HEK293T (cell line): ENCODE data around the gene SETD2.
"Not testable (repeated sequence)": the region's sequence is repeated elsewhere in the genome, so short reads cannot be mapped to it uniquely, and the experiment has no call there.

Experiments
- CTCF ChIA-PET: fragments of 350-600 bp; formaldehyde crosslinking; extraction: SDS; loops from one replicate; lab custom pipeline; 2021; ENCODE audit warnings: antibody characterized with exemption, inconsistent platforms; lab: Yijun Ruan, JAX
- POLR2A ChIA-PET: fragments of 350-600 bp; formaldehyde crosslinking; extraction: SDS; loops from one replicate; lab custom pipeline; 2020; ENCODE audit warnings: antibody characterized with exemption, inconsistent platforms; lab: Yijun Ruan, JAX
- DNase-seq: peaks from one replicate; pipeline ENCODE4 v3.0.0; 2012; ENCODE audit warnings: mixed read lengths; ENCODE audit errors: extremely low spot score
- ARNT ChIP-seq: fragments of 450-650 bp; IDR thresholded peaks from 2 replicates; pipeline ENCODE4 v1.6.1; 2017; ENCODE audit warnings: mild to moderate bottlenecking
- BHLHE40 ChIP-seq: fragments of 450-650 bp; IDR thresholded peaks from 2 replicates; pipeline ENCODE4 v1.6.1; 2016; ENCODE audit warnings: mild to moderate bottlenecking, moderate library complexity, borderline replicate concordance
- CTBP1 ChIP-seq: fragments of 450-650 bp; IDR thresholded peaks from 2 replicates; pipeline ENCODE4 v1.6.1; 2016; ENCODE audit warnings: borderline replicate concordance
- ELF4 ChIP-seq: fragments of 450-650 bp; IDR thresholded peaks from 2 replicates; pipeline ENCODE4 v1.6.1; 2017; ENCODE audit warnings: antibody characterized with exemption
- FOXA1 ChIP-seq: fragments of 450-650 bp; IDR thresholded peaks from 2 replicates; pipeline ENCODE4 v1.6.1; 2016; ENCODE audit warnings: mild to moderate bottlenecking
- FOXK2 ChIP-seq: fragments of 450-650 bp; IDR thresholded peaks from 2 replicates; pipeline ENCODE4 v1.6.1; 2016; ENCODE audit warnings: mild to moderate bottlenecking
- FOXM1 ChIP-seq: fragments of 450-650 bp; IDR thresholded peaks from 2 replicates; pipeline ENCODE4 v1.6.1; 2017; ENCODE audit warnings: mild to moderate bottlenecking, borderline replicate concordance
- HDGF ChIP-seq: fragments of 450-650 bp; IDR thresholded peaks from 2 replicates; pipeline ENCODE4 v1.6.1; 2017; ENCODE audit warnings: antibody characterized with exemption, borderline replicate concordance
- L3MBTL2 ChIP-seq: fragments of 450-650 bp; conservative IDR thresholded peaks from 2 replicates; pipeline ENCODE4 v1.6.1; 2016; ENCODE audit warnings: mild to moderate bottlenecking
- LEF1 ChIP-seq: fragments of 450-650 bp; IDR thresholded peaks from 2 replicates; pipeline ENCODE4 v1.6.1; 2017; ENCODE audit warnings: mild to moderate bottlenecking, borderline replicate concordance
- NFRKB ChIP-seq: fragments of 450-650 bp; IDR thresholded peaks from 2 replicates; pipeline ENCODE4 v1.6.1; 2016; ENCODE audit warnings: mild to moderate bottlenecking, moderate library complexity
- SP1 ChIP-seq: fragments of 450-650 bp; IDR thresholded peaks from 2 replicates; pipeline ENCODE4 v1.6.1; 2017
- SUZ12 ChIP-seq: fragments of 450-650 bp; IDR thresholded peaks from 2 replicates; pipeline ENCODE4 v1.6.1; 2016; ENCODE audit warnings: mild to moderate bottlenecking
- TARDBP ChIP-seq: fragments of 450-650 bp; IDR thresholded peaks from 2 replicates; pipeline ENCODE4 v1.6.1; 2016
- ZNF384 ChIP-seq: fragments of 450-650 bp; IDR thresholded peaks from 2 replicates; pipeline ENCODE4 v1.6.1; 2016
- TF ChIP-seq, protein P1 (sequence below): fragments of 450-650 bp; IDR thresholded peaks from 2 replicates; pipeline ENCODE4 v1.6.1; 2016

Gene SETD2

DNA sequence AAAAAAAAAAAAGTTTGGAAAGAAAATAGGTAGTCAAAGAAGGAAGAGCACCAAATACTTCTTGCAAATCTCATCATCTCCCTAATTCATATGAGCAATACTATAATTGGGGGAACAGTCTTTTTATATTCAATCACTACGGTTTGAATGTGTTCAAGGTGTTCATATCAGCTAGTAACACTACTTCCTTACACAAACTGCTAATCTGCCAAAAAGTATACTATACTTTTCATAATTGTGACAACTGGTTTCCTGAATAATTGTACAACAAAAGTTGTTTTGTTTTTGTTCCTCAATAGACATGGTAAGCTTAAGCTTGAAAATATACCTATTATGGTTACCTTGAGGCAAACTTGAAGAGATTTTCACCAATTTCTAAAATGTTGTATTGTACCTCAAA lies 12.1 kb downstream of the SETD2 start:
- TF ChIP-seq SP1 (no peak), FOXK2 (no peak), ELF4 (no peak), HDGF (no peak)
- TF ChIP-seq, protein P1, sequence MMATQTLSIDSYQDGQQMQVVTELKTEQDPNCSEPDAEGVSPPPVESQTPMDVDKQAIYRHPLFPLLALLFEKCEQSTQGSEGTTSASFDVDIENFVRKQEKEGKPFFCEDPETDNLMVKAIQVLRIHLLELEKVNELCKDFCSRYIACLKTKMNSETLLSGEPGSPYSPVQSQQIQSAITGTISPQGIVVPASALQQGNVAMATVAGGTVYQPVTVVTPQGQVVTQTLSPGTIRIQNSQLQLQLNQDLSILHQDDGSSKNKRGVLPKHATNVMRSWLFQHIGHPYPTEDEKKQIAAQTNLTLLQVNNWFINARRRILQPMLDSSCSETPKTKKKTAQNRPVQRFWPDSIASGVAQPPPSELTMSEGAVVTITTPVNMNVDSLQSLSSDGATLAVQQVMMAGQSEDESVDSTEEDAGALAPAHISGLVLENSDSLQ: no peak
- CTCF ChIA-PET: no interaction called here
- no peak for DNase-seq
- POLR2A ChIA-PET: interaction anchor here (0.9 kb wide), 1 partner anchor 13 kb away, joined by 3 read pairs; no protein-coding TSS in a partner anchor

DNA sequence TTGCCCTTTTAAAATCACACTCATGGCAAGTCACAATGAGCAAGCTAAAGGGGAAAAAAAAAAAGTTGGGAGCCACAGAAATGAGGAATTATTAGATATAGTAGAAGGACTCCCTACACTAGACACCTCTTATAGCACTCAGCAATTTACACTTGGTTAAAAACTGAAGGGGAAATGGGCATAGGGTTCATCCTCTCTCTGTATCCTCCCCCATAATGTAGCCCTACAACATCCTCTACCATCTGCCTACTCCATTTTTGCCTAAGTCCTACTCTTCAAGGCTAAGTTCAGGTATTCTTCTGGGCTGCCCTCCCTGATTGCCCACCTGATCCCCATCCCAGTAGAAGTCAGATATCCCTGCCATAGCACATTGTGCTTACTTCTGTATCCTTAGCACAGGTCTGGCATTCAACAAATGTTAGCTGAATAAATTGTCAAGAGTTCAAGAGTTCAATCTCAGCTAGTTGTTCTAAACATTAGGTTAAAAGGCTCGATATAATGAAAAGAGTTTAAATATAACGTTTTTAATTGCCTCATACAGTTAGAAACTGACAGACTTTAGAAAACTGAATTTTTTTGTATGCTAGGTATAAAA lies 14.5 kb downstream of the SETD2 start:
- POLR2A ChIA-PET: interaction anchor here (0.8 kb wide), 1 partner anchor 14 kb away, joined by 4 read pairs; the partner anchor contains the start of gene SETD2
- CTCF ChIA-PET: interaction anchor here (0.6 kb wide), 1 partner anchor 1638 kb away, joined by 5 read pairs; no protein-coding TSS in a partner anchor
- no peak for DNase-seq
- TF ChIP-seq NFRKB (no peak), BHLHE40 (no peak)

DNA sequence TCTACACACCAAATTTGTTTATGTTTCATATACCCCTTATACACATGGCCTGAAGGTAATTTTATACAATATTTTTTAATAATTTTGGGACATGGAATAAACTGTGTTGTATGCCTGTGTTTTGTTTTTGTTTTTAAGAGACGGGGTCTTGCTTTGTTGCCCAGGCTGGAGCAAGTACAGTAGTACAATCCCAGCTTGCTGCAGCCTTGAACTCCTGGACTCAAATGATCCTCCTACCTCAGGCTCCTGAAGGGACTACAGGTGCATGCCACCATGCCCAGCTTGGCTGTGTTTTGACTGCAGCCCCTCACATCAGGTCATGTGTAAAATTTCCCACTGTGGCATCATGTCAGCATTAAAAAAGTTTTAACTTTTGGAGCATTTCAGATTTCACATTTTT lies 18.6 kb downstream of the SETD2 start:
- ChIA-PET CTCF (interaction anchor here (0.6 to 0.7 kb wide), 2 partner anchors 9 to 122 kb away, joined by 3 to 9 read pairs; no protein-coding TSS in a partner anchor), POLR2A (interaction anchor here (1.3 kb wide), 1 partner anchor 19 kb away, joined by 3 read pairs; the partner anchor contains the start of gene SETD2)
- no peak for DNase-seq
- TF ChIP-seq ZNF384 (no peak), L3MBTL2 (no peak), ARNT (no peak)
- TF ChIP-seq, protein P1: no peak

DNA sequence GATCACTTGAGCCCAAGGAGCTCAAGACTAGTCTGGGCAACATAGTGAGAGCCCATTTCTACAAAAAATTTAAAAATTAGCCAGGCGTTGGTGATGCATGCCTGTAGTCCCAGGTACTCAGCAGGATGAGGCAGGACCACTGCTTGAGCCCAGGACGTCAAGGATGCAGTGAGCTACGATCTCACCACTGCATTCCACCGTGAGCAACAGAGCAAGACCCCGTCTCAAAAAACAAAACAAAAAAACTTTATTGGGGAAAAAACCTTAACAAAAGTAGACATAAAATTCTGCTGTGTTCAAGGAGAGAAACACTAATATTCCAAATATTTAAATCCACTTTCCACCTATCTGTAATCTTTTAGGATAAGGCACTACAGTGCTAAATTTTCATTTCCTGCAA lies 20.8 kb downstream of the SETD2 start:
- no peak for DNase-seq
- CTCF ChIA-PET: no interaction called here
- POLR2A ChIA-PET: interaction anchor here (1.3 kb wide), 1 partner anchor 21 kb away, joined by 4 read pairs; the partner anchor contains the start of gene SETD2
- TF ChIP-seq ZNF384: no peak

DNA sequence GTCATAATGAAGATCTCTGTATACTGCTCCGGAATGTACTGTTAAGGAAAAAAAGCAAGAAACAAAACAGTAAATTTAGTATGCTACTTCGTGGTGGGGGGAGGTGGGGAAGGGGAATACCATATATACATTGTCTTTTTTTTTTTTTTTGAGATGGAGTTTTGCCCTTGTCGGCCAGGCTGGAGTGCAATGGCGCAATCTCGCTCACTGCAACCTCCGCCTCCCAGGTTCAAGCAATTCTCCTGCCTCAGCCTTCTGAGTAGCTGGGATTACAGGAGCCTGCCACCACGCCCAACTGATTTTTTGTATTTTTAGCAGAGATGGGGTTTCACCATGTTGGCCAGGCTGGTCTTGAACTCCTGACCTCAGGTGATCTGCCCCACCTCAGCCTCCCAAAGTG lies 21.4 kb downstream of the SETD2 start:
- POLR2A ChIA-PET: interaction anchor here (1.3 kb wide), 1 partner anchor 21 kb away, joined by 4 read pairs; the partner anchor contains the start of gene SETD2
- not testable (repeated sequence) for DNase-seq
- CTCF ChIA-PET: interaction anchor here (0.5 kb wide), 1 partner anchor 303 kb away, joined by 5 read pairs; no protein-coding TSS in a partner anchor

DNA sequence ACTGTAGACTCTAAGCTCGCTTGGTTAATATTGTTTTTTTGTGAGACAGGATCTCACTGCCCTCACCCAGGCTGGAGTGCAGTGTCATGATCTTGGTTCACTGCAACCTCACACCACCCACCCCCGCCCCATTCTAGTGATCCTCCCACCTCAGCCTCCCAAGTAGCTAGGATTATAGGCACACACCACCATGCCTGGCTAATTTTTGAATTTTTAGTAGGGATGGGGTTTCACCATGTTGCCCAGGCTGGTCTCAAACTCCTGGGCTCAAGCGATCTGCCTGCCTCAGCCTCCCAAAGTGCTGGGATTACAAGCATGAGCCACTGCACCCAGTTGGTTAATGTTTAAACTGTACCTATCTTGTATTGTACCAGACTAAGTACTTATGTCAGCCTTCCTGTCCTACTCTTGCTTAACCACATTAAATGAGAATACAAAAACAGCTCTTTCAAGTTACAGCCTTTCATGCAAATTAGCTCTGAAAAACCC lies 22.9 kb downstream of the SETD2 start:
- CTCF ChIA-PET: not testable (repeated sequence)

DNA sequence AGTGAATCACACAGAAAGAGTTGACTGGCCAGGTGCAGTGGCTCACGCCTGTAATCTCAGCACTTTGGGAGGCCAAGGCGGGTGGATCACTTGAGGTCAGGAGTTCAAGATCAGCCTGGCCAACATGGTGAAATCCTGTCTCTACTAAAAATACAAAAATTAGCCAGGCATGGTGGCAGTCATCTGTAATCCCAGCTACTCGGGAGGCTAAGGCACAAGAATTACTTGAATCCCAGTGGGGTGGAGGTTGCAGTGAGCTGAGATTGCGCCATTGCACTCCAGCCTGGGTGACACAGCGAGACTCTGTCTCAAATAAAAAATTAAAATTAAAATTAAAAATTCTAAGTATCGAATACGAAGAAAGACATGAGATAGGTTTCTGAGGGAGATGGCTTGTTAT lies 23.4 kb downstream of the SETD2 start:
- CTCF ChIA-PET, DNase-seq, POLR2A ChIA-PET: not testable (repeated sequence)

More for the DNA sequence above, 22.9 kb downstream of the SETD2 start:
- POLR2A ChIA-PET, DNase-seq: not testable (repeated sequence)

DNA sequence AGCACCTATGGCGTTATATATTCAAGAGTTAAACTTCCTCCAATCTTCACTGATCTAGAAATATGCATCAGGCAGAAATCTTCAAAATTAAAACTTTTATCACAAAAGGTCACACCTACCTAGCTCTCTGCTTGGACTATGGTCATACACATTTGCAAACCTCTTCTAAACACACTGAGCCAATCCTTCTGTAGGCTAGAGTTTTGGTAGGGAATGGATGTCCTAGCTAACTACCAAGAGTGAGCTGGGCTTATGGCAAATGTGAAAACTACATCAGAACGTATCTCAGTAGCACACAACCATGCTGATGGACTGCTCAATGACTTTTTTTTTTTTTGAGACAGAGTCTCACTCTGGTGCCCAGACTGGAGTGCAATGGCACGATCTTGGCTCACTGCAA lies 29.6 kb downstream of the SETD2 start:
- no peak for DNase-seq
- TF ChIP-seq, protein P1: no peak
- TF ChIP-seq NFRKB: no peak
- ChIA-PET CTCF (no interaction called here), POLR2A (no interaction called here)

DNA sequence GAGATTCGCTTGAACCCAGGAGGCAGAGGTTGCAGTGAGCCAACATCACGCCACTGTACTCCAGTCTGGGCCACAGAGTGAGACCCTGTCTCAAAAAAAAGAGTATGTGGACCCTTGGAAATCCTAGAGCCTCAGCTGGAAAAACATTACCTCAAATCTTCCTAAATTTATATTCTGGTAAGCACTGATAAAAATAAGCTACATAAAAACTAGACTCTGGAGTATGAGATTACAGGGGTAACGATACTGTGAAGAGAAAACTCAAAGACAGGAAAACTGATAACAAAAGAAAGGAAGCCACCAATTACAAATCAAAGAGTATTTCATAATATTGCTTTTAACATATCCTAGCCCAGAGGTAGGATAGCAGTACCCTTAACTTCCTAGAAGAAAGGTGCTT lies 30.3 kb downstream of the SETD2 start:
- POLR2A ChIA-PET: no interaction called here
- CTCF ChIA-PET: no interaction called here
- TF ChIP-seq SUZ12 (no peak), LEF1 (no peak), ELF4 (no peak), SP1 (no peak), ZNF384 (no peak), FOXK2 (no peak), CTBP1 (no peak), TARDBP (no peak), BHLHE40 (no peak), FOXM1 (no peak), FOXA1 (no peak), ARNT (no peak), NFRKB (no peak), L3MBTL2 (no peak), HDGF (no peak)
- TF ChIP-seq, protein P1: no peak

More for the DNA sequence above, 30.3 kb downstream of the SETD2 start:
- DNase-seq: no peak
